ENCODE measurements around the gene OR2D2. TPM values are rescaled to one million over a fixed set of nuclear protein-coding genes. Genes with fewer than 3 reads are reported as not detected.

Gene OR2D2
- total RNA-seq, 1 donor from 2014 or later: 0.39 TPM

DNA sequence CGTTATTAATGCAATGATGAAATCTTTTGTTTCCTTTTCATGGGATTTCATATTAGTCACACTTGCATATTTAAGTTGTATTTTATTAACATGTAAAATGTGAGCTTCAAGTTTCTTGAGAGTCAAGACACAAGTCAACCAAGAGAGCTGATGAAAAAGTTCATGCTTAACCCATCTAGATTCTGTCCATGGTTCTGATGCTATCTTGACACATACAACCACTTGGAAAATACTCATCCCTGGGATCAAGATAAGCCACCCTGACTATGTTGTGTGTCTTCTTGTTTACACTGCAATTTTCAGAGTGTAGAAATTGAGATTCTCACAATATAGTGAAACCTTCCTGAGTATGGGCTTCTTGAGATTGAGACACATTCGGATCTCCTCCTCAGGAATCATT lies 16.5 kb downstream of the OR2D2 start:
- H3K4me3 Mint-ChIP-seq (ENCODE audit: unreplicated experiment): no peak overlapping the region
- no peaks in the 10 kb centered on the region for H3K36me3 Mint-ChIP-seq (ENCODE audit: low read depth, unreplicated experiment)
- Histone ChIP-seq H3K4me2 (ENCODE audit: low read length) (no peak overlapping the region), H3K4me3 (ENCODE audit: insufficient read depth, low read depth, low read length) (no peak overlapping the region), H3K4me1 (ENCODE audit: insufficient read depth, low read length) (no peaks in the 10 kb centered on the region), H3K9me3 (ENCODE audit: insufficient read depth, low read depth, low read length) (peaks cover 3% of the 10 kb centered on the region), H4K20me1 (ENCODE audit: insufficient read depth, low read length) (no peaks in the 10 kb centered on the region), H3K27me3 (ENCODE audit: insufficient read depth, low read length) (no peaks in the 10 kb centered on the region), H3K27ac (ENCODE audit: low read depth, low read length) (no peak overlapping the region), H3K36me3 (ENCODE audit: insufficient read depth, low read length) (no peaks in the 10 kb centered on the region), H3K9ac (ENCODE audit: low read length) (no peak overlapping the region), H2AFZ (ENCODE audit: low read depth, low read length) (no peak overlapping the region), H3K79me2 (ENCODE audit: insufficient read depth, low read length) (no peaks in the 10 kb centered on the region)
- DNase-seq (ENCODE audit: low read depth) (no peak), FAIRE-seq (no peak)
- TF ChIP-seq, protein P1, sequence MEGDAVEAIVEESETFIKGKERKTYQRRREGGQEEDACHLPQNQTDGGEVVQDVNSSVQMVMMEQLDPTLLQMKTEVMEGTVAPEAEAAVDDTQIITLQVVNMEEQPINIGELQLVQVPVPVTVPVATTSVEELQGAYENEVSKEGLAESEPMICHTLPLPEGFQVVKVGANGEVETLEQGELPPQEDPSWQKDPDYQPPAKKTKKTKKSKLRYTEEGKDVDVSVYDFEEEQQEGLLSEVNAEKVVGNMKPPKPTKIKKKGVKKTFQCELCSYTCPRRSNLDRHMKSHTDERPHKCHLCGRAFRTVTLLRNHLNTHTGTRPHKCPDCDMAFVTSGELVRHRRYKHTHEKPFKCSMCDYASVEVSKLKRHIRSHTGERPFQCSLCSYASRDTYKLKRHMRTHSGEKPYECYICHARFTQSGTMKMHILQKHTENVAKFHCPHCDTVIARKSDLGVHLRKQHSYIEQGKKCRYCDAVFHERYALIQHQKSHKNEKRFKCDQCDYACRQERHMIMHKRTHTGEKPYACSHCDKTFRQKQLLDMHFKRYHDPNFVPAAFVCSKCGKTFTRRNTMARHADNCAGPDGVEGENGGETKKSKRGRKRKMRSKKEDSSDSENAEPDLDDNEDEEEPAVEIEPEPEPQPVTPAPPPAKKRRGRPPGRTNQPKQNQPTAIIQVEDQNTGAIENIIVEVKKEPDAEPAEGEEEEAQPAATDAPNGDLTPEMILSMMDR (IDR thresholded peaks at IDR 0.05; ENCODE audit: insufficient read depth, low read depth, low read length): no peak
- TF ChIP-seq EZH2 (IDR thresholded peaks at IDR 0.05; ENCODE audit: insufficient read depth, low read length): no peak
- H3K9me3 Mint-ChIP-seq (ENCODE audit: unreplicated experiment): peaks cover 2% of the 10 kb centered on the region
- no peaks in the 10 kb centered on the region for H3K27me3 Mint-ChIP-seq (ENCODE audit: low read depth, unreplicated experiment)
- H3K27ac Mint-ChIP-seq (ENCODE audit: unreplicated experiment): no peak overlapping the region
- no peaks in the 10 kb centered on the region for H3K4me1 Mint-ChIP-seq (ENCODE audit: low read depth, unreplicated experiment)

DNA sequence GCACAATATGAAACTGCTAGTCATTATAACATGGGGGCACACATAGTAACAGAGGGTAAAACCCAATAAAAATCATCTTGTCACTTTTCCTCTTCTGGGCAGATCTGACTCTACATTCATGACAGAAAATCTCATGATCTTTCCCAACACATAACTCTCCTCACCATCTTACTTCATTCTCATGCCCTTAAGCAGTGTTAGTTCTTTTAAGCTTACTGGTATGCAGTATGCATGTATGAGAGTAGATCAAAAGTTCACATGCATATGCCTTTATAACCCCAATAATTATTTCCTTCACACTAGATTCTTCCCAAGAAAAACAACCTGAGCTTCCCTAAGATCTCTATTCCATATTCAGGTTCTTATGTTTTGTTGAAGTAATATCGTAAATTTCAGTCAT lies 21.0 kb downstream of the OR2D2 start:
- H3K9me3 Mint-ChIP-seq (ENCODE audit: unreplicated experiment): no peaks in the 10 kb centered on the region
- H3K4me3 ChIP-seq (ENCODE audit: insufficient read depth, low read depth, low read length): no peak overlapping the region
- DNase-seq (ENCODE audit: low read depth) (no peak), FAIRE-seq (no peak)
- no peak overlapping the region for H3K27ac Mint-ChIP-seq (ENCODE audit: unreplicated experiment)
- no peak for TF ChIP-seq EZH2 (IDR thresholded peaks at IDR 0.05; ENCODE audit: insufficient read depth, low read length)
- TF ChIP-seq, protein P1 (IDR thresholded peaks at IDR 0.05; ENCODE audit: insufficient read depth, low read depth, low read length): no peak
- H2AFZ ChIP-seq (ENCODE audit: low read depth, low read length): no peak overlapping the region
- H3K9me3 ChIP-seq (ENCODE audit: insufficient read depth, low read depth, low read length): no peaks in the 10 kb centered on the region
- H4K20me1 ChIP-seq (ENCODE audit: insufficient read depth, low read length): no peaks in the 10 kb centered on the region
- H3K27me3 Mint-ChIP-seq (ENCODE audit: low read depth, unreplicated experiment): no peaks in the 10 kb centered on the region
- no peaks in the 10 kb centered on the region for H3K4me1 Mint-ChIP-seq (ENCODE audit: low read depth, unreplicated experiment)
- no peaks in the 10 kb centered on the region for H3K27me3 ChIP-seq (ENCODE audit: insufficient read depth, low read length)
- H3K27ac ChIP-seq (ENCODE audit: low read depth, low read length): no peak overlapping the region
- H3K4me3 Mint-ChIP-seq (ENCODE audit: unreplicated experiment): no peak overlapping the region
- H3K36me3 ChIP-seq (ENCODE audit: insufficient read depth, low read length): no peaks in the 10 kb centered on the region
- H3K79me2 ChIP-seq (ENCODE audit: insufficient read depth, low read length): no peaks in the 10 kb centered on the region
- H3K4me1 ChIP-seq (ENCODE audit: insufficient read depth, low read length): no peaks in the 10 kb centered on the region
- no peaks in the 10 kb centered on the region for H3K36me3 Mint-ChIP-seq (ENCODE audit: low read depth, unreplicated experiment)
- H3K4me2 ChIP-seq (ENCODE audit: low read length): no peak overlapping the region
- H3K9ac ChIP-seq (ENCODE audit: low read length): no peak overlapping the region

DNA sequence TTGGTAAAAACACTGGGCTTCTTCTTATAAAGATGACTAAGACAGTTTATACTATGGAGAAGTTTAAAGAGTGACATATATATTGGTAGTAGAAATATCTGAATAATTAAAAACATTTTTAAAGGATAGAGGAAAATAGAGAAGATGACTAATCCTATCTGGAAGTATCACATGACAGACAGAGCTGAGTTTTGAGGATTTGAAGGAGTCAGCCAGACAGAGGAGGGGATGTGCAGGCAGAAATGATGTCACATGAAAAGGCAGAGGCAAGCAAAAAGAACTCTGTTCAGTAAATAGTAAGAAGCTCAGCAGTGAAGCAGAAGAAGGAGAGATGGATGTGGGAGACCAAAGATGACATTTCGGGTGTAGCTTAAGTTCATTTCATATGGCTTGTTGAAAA lies 27.9 kb downstream of the OR2D2 start:
- Histone ChIP-seq H4K20me1 (ENCODE audit: insufficient read depth, low read length) (no peaks in the 10 kb centered on the region), H3K4me1 (ENCODE audit: insufficient read depth, low read length) (no peaks in the 10 kb centered on the region), H3K4me2 (ENCODE audit: low read length) (no peak overlapping the region), H3K36me3 (ENCODE audit: insufficient read depth, low read length) (no peaks in the 10 kb centered on the region), H3K4me3 (ENCODE audit: insufficient read depth, low read depth, low read length) (no peak overlapping the region), H2AFZ (ENCODE audit: low read depth, low read length) (no peak overlapping the region), H3K9ac (ENCODE audit: low read length) (no peak overlapping the region), H3K27ac (ENCODE audit: low read depth, low read length) (no peak overlapping the region), H3K27me3 (ENCODE audit: insufficient read depth, low read length) (no peaks in the 10 kb centered on the region), H3K9me3 (ENCODE audit: insufficient read depth, low read depth, low read length) (no peaks in the 10 kb centered on the region), H3K79me2 (ENCODE audit: insufficient read depth, low read length) (no peaks in the 10 kb centered on the region)
- no peak for DNase-seq (ENCODE audit: low read depth)
- Mint-ChIP-seq H3K27ac (ENCODE audit: unreplicated experiment) (no peak overlapping the region), H3K4me1 (ENCODE audit: low read depth, unreplicated experiment) (peaks cover 2% of the 10 kb centered on the region), H3K9me3 (ENCODE audit: unreplicated experiment) (no peaks in the 10 kb centered on the region), H3K4me3 (ENCODE audit: unreplicated experiment) (no peak overlapping the region), H3K36me3 (ENCODE audit: low read depth, unreplicated experiment) (no peaks in the 10 kb centered on the region), H3K27me3 (ENCODE audit: low read depth, unreplicated experiment) (no peaks in the 10 kb centered on the region)
- TF ChIP-seq, protein P1 (IDR thresholded peaks at IDR 0.05; ENCODE audit: insufficient read depth, low read depth, low read length): no peak
- no peak for TF ChIP-seq EZH2 (IDR thresholded peaks at IDR 0.05; ENCODE audit: insufficient read depth, low read length)
- no peak for FAIRE-seq
